ENCODE measurements around the gene BANP.
"Not testable (repeated sequence)": the region's sequence is repeated elsewhere in the genome, so short reads cannot be mapped to it uniquely, and the experiment has no call there.

Gene BANP

DNA sequence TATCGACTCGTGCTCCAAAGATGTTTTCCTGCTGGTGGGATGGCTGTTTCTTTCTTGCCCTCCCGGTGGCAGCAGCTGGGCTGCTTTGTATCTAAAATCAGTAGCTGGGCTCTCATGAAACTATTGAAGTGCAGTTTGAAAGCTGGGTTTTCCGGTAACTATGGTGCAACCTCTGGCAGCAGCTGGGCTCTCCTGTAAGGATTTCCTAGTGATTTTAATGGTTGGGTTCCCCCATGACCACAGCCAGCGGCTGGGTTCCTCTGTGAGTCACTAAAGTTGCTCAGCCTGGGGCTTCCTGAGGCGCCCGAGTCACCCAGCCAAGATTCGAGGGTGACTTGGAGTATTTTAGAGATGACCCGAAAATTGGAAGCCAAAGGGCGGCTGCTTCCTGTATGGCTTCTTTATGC, 73.9 kb downstream of the BANP start:
- not testable (repeated sequence) for H3K4me1 ChIP-seq (ENCODE audit: control insufficient read depth, insufficient read depth, low read length); H3K9ac ChIP-seq (ENCODE audit: low read length); H3K27me3 ChIP-seq (ENCODE audit: control insufficient read depth, insufficient read depth, low read length); H3K36me3 ChIP-seq (ENCODE audit: control insufficient read depth, insufficient read depth, low read length); H3K4me3 ChIP-seq (ENCODE audit: low read length); H3K9me3 ChIP-seq (ENCODE audit: control insufficient read depth, low read length)

DNA sequence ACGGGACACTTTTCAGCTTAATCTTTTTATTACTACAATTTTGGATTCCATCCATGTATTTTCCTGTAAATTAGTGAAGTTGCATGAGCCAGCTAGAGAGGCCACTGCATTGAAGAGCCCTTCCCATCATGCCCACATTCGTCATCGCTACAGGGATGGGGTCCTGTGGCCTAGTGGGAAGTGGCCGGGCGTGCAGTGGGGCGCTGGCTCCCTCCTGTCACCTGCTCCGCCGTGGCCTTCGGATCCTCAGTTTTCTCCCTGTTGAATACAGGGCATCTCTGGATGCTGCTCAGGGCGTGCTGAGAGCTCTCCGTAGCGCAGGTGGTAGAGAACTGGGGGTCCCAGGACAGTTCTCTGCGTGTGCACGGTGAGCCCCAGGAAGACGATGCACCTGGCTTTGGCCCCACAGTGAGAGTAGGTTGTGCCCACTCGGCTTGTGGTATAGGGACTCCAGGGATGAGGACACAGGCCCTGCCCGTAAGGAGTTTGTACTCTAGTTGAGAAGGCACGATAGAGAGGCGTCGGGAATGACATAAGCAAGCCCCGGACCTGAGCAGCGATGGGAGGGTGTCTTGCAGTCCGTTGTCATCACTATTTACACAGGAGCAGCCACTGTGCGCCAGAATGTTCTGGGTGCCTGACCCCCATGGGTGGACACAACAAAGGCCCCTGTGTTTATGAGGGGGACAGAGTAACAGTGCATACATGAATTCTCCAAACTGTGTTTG, 74.8 kb downstream of the BANP start:
- not testable (repeated sequence) for H3K27me3 ChIP-seq (ENCODE audit: control insufficient read depth, insufficient read depth, low read length); H3K36me3 ChIP-seq (ENCODE audit: control insufficient read depth, insufficient read depth, low read length); H3K9me3 ChIP-seq (ENCODE audit: control insufficient read depth, low read length); H3K9ac ChIP-seq (ENCODE audit: low read length); H3K4me1 ChIP-seq (ENCODE audit: control insufficient read depth, insufficient read depth, low read length); H3K4me3 ChIP-seq (ENCODE audit: low read length)

DNA sequence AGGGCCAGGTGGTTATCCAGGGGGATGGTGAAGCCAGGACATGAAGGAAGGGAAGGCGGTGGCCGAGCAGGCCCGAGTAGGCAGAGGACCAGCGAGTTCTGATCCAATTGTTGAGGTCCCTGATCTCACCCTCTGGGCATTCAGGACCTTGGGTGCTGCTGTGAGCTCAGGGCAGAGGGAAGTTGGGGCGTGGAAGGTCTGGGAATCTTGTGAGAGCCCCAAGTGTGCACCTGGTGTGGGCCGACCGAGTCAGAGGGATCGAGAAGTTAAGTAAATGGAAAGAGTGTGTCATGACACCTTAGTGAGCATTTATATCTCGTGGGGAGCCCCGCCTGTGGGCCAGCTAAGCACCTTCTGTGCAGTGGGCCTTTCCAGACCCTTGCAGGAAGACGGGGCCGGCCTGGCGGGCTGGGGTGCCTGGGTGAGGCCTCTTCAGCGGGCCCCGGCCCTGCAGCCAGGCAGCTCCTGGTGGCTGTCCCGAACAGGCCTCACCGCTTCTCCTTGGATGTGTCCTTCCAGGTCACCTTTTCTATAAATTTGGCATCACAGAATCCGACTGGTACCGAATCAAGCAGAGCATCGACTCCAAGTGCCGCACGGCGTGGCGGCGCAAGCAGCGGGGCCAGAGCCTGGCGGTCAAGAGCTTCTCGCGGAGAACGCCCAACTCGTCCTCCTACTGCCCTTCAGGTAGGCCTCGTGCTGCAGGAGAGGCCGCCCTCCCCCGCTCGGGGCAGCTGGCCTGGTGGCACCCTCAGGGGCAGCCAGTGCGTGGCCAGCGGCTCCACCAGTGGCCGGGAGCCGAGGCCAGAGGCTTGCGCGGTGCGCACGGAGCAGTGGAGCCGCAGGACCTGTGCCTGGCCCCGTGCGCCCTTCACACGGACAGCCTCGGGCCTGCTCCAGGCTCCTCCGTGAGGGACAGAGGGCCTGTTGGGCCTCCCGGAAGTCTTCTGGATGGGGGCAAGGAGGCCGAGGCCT, 76.0 kb downstream of the BANP start:
- Histone ChIP-seq H3K4me3 (ENCODE audit: low read length) (no peak overlapping the region), H3K36me3 (ENCODE audit: control insufficient read depth, insufficient read depth, low read length) (no peaks in the 10 kb centered on the region), H3K9me3 (ENCODE audit: control insufficient read depth, low read length) (no peaks in the 10 kb centered on the region), H3K9ac (ENCODE audit: low read length) (no peak overlapping the region), H3K4me1 (ENCODE audit: control insufficient read depth, insufficient read depth, low read length) (no peaks in the 10 kb centered on the region), H3K27me3 (ENCODE audit: control insufficient read depth, insufficient read depth, low read length) (no peaks in the 10 kb centered on the region)

DNA sequence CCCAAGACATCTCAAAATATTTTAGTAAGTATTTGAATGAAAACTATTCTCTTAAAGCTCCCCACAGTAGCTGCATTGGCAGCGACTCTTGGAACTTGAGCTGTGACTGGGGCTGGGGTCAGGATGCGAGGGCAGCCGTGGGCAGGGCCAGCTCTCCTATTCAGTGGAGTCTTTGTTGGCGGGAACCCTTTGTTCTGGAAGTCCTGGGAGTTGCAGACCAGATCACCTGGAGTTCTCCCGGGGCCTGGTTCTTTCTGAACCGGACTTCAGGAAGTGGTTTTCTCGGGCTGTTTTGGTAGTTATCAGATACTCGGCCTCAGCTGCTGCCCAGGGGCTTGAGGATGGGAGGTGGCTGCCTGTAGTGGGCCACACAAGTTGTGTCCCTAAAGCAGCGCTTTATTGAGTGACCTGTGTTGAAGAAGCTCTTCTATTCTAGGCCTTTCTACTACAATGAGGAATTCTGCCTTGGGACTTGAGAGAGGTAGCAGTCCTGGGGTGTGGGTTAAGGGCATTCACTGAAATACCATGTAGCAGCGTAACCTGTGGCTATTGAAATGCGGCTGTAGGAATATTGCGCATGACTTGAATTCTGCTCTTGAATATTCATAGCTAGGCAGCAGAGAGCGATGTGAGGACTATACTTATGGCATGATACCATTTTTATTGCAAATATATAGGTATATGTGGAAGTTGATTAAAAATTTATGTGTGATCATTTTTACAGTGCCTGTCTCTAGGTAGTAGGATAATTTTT, 77.1 kb downstream of the BANP start:
- not testable (repeated sequence) for H3K4me1 ChIP-seq (ENCODE audit: control insufficient read depth, insufficient read depth, low read length); H3K9me3 ChIP-seq (ENCODE audit: control insufficient read depth, low read length); H3K4me3 ChIP-seq (ENCODE audit: low read length); H3K9ac ChIP-seq (ENCODE audit: low read length); H3K36me3 ChIP-seq (ENCODE audit: control insufficient read depth, insufficient read depth, low read length); H3K27me3 ChIP-seq (ENCODE audit: control insufficient read depth, insufficient read depth, low read length)

DNA sequence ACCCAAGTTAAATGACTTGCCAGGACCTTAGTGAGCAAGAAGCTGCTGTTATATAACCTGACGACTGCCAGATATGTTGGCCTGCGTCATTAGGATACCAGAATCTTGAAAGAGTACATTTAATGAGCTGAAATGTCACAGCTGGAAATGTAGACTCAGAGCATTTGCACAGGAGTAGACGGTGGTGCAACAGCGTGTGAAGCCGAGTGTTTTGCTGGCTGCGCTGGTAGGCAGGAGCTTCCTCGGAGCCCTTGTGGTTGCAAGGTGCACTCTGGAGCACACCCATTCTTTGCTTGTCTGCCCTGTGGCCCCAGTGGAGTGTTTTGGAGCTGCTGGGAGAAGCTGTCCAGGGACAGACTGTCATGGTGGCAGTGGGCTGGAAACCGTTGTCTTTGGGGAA, 79.3 kb downstream of the BANP start:
- Histone ChIP-seq H3K36me3 (ENCODE audit: control insufficient read depth, insufficient read depth, low read length) (no peaks in the 10 kb centered on the region), H3K27me3 (ENCODE audit: control insufficient read depth, insufficient read depth, low read length) (no peaks in the 10 kb centered on the region), H3K4me3 (ENCODE audit: low read length) (no peak overlapping the region), H3K4me1 (ENCODE audit: control insufficient read depth, insufficient read depth, low read length) (no peaks in the 10 kb centered on the region), H3K9ac (ENCODE audit: low read length) (no peak overlapping the region), H3K9me3 (ENCODE audit: control insufficient read depth, low read length) (no peaks in the 10 kb centered on the region)

DNA sequence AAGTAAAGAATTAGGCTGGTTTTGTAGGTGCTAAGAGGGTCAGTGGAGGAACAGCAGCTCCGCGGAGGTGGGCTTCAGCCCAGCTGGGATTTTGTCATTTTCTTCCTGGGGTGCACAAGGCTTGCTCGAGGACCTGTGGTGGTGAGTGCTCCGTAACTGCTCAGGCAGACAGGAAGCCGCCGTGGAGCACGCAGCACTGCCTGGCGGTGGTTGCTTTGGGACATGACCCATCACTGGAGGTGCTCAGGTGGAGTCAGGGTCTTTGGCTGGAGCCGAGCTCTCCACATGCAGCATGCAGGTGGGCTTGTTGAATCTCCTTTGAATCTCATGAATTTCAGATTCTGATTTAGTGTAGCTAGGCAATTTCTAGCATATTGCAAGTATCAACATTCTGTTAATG, 79.7 kb downstream of the BANP start:
- not testable (repeated sequence) for H3K36me3 ChIP-seq (ENCODE audit: control insufficient read depth, insufficient read depth, low read length); H3K9ac ChIP-seq (ENCODE audit: low read length); H3K4me1 ChIP-seq (ENCODE audit: control insufficient read depth, insufficient read depth, low read length); H3K9me3 ChIP-seq (ENCODE audit: control insufficient read depth, low read length); H3K4me3 ChIP-seq (ENCODE audit: low read length); H3K27me3 ChIP-seq (ENCODE audit: control insufficient read depth, insufficient read depth, low read length)

DNA sequence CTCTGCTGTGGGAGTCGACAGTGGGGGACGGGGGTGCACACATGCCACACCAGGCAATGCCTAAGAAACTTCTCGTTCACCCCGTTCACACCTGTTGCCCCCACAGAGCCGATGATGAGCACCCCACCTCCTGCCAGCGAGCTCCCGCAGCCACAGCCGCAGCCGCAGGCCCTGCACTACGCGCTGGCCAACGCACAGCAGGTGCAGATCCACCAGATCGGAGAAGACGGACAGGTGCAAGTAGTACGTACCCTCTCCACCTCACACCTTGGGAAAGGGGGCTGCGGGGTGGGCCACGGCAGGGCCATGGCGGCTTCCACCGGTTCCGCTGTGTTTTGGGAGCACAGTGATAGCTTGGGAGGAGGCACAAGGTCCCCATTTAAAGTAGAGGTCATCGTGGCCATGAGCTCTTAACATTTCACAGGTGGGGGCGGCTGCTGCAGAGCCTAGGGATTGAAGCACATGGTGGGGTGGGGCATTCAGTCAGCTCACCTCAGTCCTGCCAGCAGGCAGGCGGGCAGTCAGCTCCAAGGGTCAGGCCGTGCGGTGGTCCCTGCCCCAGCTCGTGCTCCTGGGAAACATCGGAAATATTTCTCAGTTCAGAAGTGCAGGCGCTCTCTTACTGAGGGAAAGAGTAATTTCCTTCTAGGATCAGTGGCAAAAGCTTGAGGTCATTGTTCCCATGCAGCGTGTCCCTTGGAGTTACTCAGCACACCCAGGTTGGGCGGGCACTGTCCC, 81.9 kb downstream of the BANP start:
- H3K4me1 ChIP-seq (ENCODE audit: control insufficient read depth, insufficient read depth, low read length); H3K4me3 ChIP-seq (ENCODE audit: low read length); H3K36me3 ChIP-seq (ENCODE audit: control insufficient read depth, insufficient read depth, low read length); H3K9ac ChIP-seq (ENCODE audit: low read length); H3K27me3 ChIP-seq (ENCODE audit: control insufficient read depth, insufficient read depth, low read length); H3K9me3 ChIP-seq (ENCODE audit: control insufficient read depth, low read length): not testable (repeated sequence)

DNA sequence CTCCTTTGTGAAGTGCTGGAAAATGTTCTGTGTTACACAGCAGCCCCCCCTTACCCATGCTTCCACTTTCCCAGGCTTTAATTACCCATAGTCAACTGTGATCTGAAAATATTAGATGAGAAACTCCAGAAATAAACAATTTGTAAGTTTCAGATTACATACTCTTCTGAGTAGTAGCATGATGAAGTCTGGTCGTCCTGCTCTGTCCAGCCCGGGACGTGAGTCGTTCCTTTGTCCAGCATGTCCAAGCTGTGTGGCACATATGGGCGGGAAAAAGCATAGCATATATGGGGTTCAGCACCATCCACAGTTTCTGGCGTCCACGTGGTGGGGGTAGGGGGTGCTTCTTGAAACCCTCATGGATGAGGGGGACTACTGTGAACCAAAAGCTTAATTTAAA, 83.5 kb downstream of the BANP start:
- Histone ChIP-seq H3K9ac (ENCODE audit: low read length) (no peak overlapping the region), H3K4me3 (ENCODE audit: low read length) (no peak overlapping the region), H3K27me3 (ENCODE audit: control insufficient read depth, insufficient read depth, low read length) (no peaks in the 10 kb centered on the region), H3K9me3 (ENCODE audit: control insufficient read depth, low read length) (no peaks in the 10 kb centered on the region), H3K36me3 (ENCODE audit: control insufficient read depth, insufficient read depth, low read length) (no peaks in the 10 kb centered on the region), H3K4me1 (ENCODE audit: control insufficient read depth, insufficient read depth, low read length) (no peaks in the 10 kb centered on the region)

DNA sequence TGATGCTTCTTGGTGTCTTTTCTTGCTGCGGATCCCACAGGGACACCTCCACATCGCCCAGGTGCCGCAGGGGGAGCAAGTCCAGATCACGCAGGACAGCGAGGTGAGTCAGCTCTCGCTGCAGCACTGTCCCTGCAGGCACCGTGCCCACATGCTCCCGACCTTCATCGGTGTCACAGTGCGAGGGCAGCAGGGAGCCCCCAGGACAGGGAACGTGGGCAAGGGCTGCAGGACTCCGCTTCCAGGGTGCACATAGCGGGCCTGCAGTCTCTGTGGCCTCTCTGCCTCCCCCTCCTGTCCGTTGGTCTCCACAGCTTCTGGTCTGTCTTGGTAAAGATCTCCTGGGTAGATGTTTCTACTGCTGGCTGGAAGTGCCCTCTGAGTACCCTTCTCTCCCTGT, 84.1 kb downstream of the BANP start:
- no peaks in the 10 kb centered on the region for H3K9me3 ChIP-seq (ENCODE audit: control insufficient read depth, low read length)
- H3K4me1 ChIP-seq (ENCODE audit: control insufficient read depth, insufficient read depth, low read length), result no peaks in the 10 kb centered on the region
- no peaks in the 10 kb centered on the region for H3K36me3 ChIP-seq (ENCODE audit: control insufficient read depth, insufficient read depth, low read length)

DNA sequence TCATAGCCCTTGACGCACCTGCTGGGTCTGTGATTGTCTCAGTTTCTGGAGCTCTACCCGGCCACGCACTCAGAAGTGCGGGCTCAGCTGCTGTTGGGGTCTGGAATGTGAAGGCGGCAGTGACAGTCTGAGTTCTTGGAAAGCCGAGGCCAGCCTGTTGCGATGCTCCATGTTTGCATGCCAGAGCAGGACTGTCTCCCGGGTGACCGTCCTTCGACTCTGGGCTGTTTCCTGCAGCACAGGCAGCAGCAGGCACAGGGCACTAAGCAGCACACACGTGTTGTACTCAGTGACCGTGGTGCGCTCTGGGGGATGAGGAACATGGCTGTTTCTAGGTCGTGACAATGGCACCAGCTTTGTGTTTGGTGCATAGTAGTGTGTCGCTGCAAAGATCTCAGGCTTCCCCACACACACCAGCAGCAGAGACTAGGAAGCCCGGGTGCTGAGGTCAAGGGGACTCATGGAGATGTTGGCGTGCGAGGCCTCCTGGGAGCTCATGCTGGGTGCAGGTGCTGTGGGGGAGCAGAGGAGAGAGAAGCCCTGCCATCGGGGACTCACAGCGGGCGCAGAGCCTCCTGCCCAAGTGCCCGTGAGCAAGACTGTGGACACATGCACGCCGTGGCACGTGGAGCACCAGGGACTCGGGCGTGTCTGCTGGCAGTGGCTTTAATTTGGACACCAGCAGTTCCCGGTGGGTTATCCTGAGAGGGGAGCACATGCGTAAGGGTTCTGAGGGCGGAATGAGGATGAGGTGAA, 84.8 kb downstream of the BANP start:
- H3K4me1 ChIP-seq (ENCODE audit: control insufficient read depth, insufficient read depth, low read length); H3K9me3 ChIP-seq (ENCODE audit: control insufficient read depth, low read length); H3K4me3 ChIP-seq (ENCODE audit: low read length); H3K9ac ChIP-seq (ENCODE audit: low read length); H3K27me3 ChIP-seq (ENCODE audit: control insufficient read depth, insufficient read depth, low read length); H3K36me3 ChIP-seq (ENCODE audit: control insufficient read depth, insufficient read depth, low read length): not testable (repeated sequence)

More for the DNA sequence above, 84.1 kb downstream of the BANP start:
- H3K27me3 ChIP-seq (ENCODE audit: control insufficient read depth, insufficient read depth, low read length), result no peaks in the 10 kb centered on the region
- no peak overlapping the region for H3K9ac ChIP-seq (ENCODE audit: low read length)
- no peak overlapping the region for H3K4me3 ChIP-seq (ENCODE audit: low read length)

DNA sequence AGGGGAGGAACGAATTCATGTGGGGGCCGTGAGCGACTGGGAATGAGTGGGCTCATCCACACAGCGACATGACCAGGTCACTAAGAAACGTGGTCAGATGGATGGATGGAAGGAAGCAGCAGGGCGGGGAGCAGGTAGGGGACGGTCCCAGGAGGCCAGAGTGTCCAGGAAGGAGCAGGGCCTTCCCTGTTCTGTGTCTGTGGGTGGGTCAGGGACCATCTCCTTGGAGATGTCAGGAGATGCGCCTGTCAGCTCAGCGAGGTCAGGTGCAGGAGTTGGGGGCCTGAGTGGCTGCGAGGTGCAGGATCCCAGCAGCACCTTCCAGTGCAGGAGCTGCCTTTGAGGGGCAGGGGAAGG, 85.4 kb downstream of the BANP start:
- not testable (repeated sequence) for H3K4me3 ChIP-seq (ENCODE audit: low read length); H3K9ac ChIP-seq (ENCODE audit: low read length); H3K9me3 ChIP-seq (ENCODE audit: control insufficient read depth, low read length); H3K4me1 ChIP-seq (ENCODE audit: control insufficient read depth, insufficient read depth, low read length); H3K36me3 ChIP-seq (ENCODE audit: control insufficient read depth, insufficient read depth, low read length); H3K27me3 ChIP-seq (ENCODE audit: control insufficient read depth, insufficient read depth, low read length)
